SKM-1 (cell line): ENCODE data around the gene TEDC2.

Experiments
- DNase-seq: peaks from one replicate; lab custom pipeline; 2025; ENCODE audit not compliant: unreplicated experiment; lab: John Stamatoyannopoulos, UW

The TEDC2 gene

DNA sequence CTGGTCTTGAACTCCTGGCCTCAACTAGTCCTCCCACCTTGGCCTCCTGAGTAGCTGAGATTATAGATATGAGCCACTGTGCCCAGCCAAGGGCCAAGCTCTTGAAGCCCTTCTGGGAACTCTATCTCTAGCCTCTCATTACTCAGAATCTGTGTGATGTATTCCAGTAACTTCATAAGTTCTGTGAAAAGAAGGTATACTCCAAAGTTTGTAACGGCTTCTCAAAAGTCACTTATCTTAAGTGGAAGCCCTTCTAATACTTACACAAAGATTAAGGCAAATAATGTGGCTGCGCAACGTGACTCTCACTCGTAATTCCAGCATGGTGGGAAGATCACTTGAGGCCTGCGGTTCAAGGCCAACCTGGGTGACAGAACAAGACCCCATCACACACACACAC lies 34.7 kb downstream of the TEDC2 start:
- DNase-seq, result no peak

DNA sequence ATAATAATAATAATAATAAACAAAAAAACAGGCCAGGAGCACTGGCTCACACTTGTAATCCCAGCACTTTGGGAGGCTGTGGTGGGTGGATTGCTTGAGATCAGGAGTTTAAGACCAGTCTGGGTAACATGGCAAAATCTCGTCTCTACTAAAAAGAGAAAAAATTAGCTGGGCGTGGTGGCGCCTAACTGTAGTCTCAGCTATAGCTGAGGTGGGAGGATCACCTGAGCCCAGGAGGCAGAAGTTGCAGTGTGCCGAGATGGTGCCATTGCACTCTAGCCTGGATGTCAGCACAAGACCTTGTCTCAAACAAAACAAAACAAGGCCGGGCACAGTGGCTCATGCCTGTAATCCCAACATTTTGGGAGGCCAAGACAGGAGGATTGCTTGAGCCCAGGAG lies 35.1 kb downstream of the TEDC2 start:
- DNase-seq, result no peak

GRCh38 chr16:2496223-2497115 lies 36.6 kb downstream of the TEDC2 start:
- no peak for DNase-seq

DNA sequence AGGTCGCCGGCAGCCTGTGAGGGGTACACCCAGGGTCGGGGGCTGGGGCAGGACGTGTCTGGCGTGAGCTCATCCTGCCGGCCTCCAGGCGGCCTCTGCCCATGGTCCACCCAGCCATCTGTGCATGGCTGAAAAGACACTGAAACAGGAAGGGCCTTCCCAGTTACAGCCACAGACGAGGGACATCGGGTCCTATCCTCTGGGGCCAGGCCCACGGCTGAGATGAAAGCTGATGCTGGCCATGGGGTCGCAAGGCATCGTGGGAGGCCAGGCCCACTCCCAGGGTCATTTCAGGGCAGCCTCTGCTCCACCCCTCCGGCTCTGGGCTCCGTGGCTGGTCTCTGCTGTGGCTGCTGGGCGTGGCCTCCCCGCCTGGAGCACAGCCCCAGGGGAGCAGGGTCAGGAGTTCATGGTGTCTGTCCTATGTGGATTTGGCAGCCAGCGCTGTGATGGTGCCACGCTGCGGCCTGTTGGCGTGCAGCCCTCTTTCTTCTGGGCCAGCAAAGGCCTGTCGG lies 37.3 kb downstream of the TEDC2 start:
- DNase-seq, result no peak

DNA sequence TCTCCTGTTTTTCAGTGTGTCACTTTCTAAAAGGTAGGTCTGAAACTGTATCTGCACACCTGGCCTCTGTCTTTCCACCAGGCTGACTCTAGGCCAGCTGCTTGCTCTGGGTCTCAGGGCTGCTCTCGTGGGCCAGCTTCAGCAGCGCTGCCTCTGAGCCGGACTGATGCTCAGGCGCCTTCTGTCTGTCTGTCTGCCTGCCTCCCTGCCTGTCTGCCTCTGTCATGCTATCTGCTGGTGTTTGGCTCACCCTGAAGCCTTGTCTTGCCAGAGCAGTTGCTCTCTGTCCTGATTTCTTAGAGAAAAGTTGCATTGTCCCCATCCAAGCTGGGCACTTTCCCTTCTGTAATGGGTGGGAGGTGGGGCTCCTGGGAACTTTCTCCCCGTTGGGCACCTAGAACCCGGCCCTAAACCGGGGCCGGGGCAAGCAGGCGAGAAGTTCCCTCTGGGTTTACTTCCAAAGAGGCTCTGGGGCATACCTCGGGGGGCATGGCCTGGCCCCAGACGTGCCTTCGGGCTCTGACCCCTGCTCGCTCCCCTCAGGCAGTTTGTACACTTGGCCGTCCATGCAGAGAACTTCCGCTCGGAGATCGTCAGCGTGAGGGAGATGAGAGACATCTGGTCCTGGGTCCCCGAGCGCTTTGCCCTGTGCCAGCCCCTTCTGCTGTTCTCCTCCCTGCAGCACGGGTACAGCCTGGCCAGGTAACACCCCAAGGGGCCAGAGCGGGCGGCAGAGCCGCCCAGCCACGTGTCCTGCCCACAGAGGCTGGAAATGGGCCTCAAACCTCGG lies 38.0 kb downstream of the TEDC2 start:
- DNase-seq, result no peak

DNA sequence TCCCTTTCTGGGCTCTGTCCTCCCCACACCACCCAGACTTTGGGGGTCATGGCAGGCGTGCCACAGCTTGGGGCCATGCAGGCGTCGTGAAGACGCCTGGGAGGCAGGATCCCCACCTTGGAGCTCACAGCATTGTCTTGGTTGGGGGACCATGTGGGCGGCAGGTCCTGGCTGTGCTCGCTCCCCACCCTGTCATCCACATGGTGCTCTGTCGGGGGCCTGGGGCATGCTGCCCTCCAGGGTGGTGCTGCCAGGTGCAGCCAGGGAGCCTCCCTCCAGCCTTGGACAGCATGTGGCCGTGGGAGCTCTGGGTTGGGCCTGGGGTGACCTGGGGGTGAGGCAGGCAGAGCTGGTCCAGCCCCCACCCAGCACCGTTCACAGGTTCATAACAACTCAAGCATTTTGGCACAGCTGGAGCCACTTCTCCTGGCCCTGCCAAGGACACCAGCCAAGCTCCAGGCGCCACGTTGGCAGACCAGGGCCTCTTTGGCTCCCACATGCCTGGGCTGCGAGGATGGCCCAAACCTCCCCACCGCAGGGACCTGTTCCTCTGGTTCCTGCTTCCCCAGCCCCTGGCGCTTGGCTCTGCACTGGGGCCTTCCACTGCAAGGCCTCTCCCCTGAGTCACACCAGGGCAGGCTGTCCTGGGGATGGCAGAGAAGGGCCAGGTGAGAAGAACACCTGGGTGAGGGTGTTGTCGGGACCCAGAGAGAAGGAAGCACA lies 38.8 kb downstream of the TEDC2 start:
- DNase-seq, result no peak

DNA sequence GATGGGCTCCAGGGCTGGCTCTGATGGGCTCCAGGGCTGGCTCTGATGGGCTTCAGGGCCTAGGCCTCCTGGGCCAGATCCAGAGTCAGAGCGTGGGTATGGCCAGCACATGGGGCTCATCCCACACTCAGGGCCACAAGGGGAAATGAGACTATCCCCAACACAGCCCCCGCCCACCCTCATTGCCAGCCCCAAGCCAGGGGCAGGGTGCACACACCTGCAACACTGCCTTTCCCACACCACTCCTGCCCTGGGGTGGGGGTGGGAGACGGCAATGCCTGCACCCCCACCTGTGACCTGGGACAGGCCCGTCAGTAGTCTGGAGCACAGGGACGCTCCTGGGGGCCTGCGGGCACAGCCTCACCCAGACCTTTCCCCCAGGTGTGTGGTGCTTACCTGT lies 39.5 kb downstream of the TEDC2 start:
- no peak for DNase-seq

- no peak for DNase-seq
These were observed 40.1 kb downstream of the TEDC2 start for GRCh38 chr16:2499890-2500429.

GRCh38 chr16:2500430-2500917 lies 40.6 kb downstream of the TEDC2 start:
- no peak for DNase-seq

DNA sequence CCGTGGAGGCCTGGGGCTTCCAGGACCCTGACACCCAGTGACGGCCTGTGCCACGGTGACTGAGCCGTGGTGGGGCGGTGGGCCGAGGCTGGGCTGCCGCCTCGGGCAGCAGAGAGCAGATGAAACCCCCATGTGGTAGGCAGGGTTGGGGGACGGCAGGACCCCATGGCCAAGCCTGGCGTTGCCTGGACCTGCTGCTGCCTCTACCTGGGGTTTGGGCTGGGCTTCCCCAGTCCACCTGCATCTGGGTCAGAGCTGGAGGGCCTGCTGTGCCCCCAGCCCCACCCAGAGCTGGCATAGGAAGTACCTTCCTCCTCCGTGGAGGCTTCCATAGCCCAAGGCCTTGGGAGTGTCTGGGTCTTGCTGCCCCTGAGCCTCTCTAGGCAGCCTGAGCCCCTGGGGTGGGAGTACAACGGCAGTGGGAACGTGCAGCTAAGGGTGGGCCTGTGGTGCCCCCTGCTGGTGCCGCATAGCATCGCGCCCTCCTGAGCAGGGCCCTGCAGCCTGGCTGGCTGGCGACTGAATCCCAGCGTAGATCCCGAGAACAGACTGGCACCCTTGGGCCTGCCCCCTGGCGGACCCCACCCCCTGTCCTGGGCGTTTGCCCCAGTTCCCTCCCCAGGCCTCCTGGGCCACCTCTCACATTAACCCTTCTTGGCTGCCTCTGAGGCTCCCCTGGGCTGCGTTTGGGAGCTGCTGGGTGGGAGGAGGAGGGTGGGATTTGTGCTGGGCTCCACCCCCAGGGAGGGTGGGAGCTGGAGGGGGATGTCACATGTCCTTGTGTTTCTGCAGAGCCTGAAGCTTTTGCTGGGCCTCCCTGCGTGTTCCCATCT lies 41.2 kb downstream of the TEDC2 start:
- no peak for DNase-seq

DNA sequence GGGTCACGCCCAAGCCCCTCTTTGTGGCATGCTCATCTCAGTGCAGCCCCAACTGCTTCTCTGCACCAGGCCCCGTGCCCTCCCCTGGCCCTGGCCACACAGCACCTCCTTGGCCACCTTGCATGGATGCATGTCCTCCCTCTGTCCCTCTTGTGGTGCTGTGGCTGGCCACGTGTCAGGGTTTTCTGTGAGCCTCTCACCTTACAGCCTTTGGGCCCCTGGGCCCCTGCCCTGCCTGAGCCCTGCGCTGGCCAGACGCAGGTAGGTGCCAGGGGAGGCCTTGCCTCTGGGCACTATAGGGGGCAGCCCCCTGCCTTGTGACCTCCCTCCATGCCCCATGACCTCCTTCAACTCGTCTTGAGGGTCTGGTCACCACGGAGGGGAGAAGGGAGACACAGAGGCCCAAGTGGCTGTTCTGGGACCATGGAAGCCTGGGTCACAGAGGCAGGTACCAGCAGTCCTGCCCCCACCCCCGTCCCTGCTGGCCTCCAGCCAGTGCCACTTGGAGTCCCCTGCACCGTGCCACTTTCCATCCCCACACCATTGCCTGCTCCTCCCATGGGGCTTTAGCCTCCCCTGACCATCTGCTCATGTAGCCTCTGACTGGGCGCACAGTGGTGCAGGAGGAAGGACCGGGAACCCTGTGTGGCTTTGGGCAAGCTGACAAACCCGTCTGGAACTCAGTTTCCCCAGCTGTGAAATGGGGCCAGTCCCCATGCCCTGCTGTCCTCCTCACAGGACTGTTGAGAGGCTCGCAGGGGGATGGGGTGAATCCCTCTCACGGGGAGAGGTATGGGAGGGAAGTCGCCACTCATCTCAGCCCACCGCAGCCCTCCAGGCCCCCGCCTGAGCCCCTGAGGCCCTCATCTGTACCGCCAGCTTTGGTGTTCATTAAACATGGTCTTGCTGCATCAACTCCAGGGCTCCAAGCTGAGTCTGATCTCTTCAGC lies 42.3 kb downstream of the TEDC2 start:
- no peak for DNase-seq

GRCh38 chr16:2505695-2506094 lies 45.8 kb downstream of the TEDC2 start:
- no peak for DNase-seq

DNA sequence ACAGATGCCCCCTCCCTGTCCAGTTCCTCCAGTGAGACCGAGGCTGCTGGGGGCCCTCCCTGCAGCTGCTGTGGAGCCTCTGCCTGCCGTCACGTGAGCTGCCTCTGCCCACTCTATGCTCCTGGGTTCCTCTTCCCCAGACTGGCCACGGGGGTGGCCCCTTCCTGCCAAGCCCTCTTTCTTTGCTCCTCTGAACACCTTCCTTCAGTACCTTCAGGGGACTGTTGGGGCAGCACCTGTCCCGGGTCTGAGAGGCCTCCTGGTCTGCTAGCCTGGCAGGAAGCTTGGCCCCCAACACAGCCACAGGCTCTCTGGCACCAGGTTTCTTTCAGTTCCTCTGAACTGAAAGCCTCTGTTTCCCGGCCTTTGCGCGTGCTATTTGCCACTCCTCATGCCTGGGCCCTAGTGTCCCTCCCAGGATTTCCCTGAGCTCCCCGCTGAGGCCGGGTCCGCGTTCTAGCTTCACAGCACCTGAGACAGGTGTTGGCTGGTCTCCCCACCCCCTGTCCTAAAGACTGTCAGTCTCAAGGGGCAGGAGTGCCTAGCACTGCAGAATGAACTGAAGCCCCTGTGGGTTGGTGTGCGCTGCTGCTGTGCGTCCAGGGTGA lies 47.2 kb downstream of the TEDC2 start:
- peak; percentile 22 for DNase-seq

GRCh38 chr16:2507665-2508064 lies 47.8 kb downstream of the TEDC2 start:
- DNase-seq, result peak; percentile 45

DNA sequence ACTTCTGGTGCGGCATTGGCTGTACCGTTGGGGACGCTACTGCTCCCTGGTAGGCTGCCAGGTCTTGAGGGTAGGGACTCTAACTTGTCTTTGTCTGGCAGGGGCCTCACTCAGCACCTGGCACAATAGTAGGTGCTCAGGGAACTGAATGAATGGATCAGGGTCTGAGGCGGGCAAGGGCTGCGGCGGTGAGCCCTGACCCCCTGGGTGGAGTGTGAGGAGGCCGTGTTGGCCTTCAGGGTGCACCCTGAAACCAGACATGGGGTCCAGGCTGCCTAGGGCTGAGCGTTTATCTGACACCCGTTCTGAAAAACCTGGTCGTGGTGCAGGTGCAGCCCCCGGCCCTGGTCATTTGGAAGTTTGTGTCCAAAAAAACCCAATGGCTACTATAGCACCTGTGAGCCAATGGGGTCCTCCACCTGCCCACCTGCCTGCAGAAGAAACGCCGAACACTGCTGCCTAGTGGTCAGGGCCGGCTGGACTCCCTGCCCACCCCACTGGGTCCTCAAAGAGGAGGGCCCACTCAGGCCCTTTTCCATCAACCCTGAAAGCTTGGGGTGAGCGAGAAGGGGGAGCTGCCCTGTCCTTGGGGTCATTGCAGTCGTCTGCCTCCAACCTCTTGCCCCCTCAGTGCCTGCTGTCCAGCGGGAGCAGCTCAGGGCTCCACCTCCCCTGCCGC lies 49.0 kb downstream of the TEDC2 start:
- no peak for DNase-seq

GRCh38 chr16:2511128-2511800 lies 51.4 kb downstream of the TEDC2 start:
- DNase-seq, result no peak

DNA sequence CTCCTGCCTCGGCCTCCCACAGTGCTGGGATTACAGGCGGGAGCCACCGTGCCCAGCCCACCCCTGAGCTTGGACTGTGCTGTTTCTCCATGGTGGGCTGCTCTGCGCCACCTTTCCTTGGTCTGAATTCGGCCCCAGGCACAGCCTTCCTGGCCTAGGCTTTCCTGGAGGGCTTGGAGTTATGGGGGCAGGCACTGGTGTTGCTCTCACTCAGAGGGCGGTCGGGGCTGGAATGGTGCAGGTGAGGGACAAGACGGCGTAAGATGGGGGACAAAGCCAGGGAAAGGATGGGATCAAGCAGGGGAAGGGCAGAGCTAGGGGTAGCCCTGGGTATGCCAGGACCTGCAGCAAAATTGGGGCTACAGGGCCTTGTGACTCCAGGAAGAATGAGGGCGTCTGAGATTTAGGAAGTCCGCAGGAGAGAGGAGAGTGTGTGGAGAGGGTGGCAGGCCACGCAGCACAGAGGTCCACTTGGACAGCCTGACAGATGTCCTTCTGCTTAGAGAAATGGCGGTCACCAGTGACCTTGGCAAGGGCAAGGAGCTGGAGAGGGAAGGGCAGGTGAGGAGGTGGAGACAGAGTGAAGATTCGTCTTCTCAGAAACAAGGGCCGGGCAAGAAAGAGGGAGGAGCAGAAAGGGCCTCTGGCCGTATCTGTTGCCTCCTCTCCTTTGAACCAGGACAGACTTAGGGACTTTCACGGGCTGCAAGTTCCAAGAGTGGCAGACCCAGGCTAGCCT lies 52.3 kb downstream of the TEDC2 start:
- no peak for DNase-seq
